Stimulated activated naive CD8-positive, alpha-beta T cell treated with anti-CD3 and anti-CD28 coated beads, Interleukin-15, Interleukin-2, amounts not matched to agents 100 ng/mL and 50 ng/mL, for 24 hours (primary cell): ENCODE data around the gene TSHZ3.

Experiments
- H3K27ac Mint-ChIP-seq: one replicate; pipeline ENCODE4 v1.8.0; 2021; ENCODE audit warnings: mild to moderate bottlenecking, mixed read lengths
- H3K27me3 Mint-ChIP-seq: one replicate; pipeline ENCODE4 v1.8.0; 2021; ENCODE audit warnings: mixed read lengths
- H3K36me3 Mint-ChIP-seq: one replicate; pipeline ENCODE4 v1.8.0; 2021; ENCODE audit warnings: low read depth, mixed read lengths
- H3K4me1 Mint-ChIP-seq: one replicate; pipeline ENCODE4 v1.8.0; 2021; ENCODE audit warnings: low read depth, mixed read lengths
- H3K4me3 Mint-ChIP-seq: one replicate; pipeline ENCODE4 v1.8.0; 2021; ENCODE audit warnings: mild to moderate bottlenecking, mixed read lengths
- H3K9me3 Mint-ChIP-seq: one replicate; pipeline ENCODE4 v1.8.0; 2021; ENCODE audit warnings: mixed read lengths

TSHZ3 gene

DNA sequence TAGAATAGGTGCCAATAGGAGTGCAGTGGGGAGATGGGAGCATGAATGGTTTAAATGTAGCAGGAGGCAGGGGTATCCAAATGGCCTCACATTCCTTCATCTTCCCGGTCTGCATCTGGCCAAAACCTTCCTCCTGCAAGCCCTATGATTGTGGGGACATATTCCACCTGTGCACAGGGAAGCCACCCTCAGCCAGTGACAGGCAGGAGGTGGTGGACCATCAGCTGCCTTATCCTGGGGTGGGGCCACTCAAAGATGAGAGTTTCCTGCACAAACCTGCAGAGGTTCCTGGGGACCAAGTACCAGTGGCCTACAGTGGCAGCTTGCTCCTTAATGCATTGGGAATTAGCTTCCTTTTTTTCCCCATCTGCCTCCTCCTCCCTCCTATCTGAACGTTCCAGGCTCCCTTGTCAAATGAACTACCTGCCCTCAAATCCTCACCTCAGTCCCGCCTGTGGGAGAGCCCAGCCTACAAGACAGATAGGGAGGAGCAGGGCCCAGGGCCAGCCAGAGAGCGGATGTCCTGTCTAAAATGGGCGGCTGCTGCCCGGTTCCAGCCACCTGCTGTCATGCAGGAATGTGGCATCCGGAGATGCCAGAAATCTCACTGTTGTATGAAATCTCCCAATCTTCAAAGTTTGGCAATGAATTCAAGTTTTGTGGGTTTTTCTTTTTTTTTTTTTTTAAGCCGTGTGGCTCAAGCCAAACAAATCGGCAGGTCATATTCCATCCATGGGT lies 85.0 kb downstream of the TSHZ3 start:
- Mint-ChIP-seq H3K4me1 (no peaks in the 10 kb centered on the region), H3K27me3 (peaks cover 14% of the 10 kb centered on the region), H3K36me3 (no peaks in the 10 kb centered on the region), H3K27ac (no peak overlapping the region), H3K9me3 (no peaks in the 10 kb centered on the region), H3K4me3 (no peak overlapping the region)

DNA sequence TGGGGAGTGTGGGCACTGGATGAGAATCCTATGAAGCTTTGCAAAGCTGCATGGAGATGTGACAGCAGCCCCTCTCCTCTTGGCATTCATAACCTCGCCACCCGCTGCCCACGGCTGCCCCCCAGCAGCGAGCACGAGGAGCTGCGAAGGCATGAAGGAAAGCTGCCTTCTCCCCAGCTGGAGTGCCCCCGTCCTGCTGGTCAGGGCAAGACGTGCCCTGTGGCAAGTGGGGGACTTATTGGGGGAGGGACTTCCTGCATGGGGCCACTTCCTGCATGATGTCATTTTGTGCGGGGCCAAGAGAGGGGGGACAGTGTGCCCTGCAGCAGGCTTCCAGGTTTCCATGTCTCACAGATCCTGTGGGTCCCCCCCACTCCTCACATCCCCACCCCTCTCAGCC lies 85.9 kb downstream of the TSHZ3 start:
- Mint-ChIP-seq H3K9me3 (no peaks in the 10 kb centered on the region), H3K4me3 (no peak overlapping the region), H3K27ac (no peak overlapping the region)

GRCh38 chr19:31262725-31263191 lies 86.5 kb downstream of the TSHZ3 start:
- Mint-ChIP-seq H3K27me3 (peaks cover 14% of the 10 kb centered on the region), H3K36me3 (no peaks in the 10 kb centered on the region), H3K27ac (no peak overlapping the region), H3K4me1 (no peaks in the 10 kb centered on the region), H3K9me3 (no peaks in the 10 kb centered on the region), H3K4me3 (no peak overlapping the region)

More for the DNA sequence above, 85.9 kb downstream of the TSHZ3 start:
- Mint-ChIP-seq H3K27me3 (peaks cover 14% of the 10 kb centered on the region), H3K4me1 (no peaks in the 10 kb centered on the region), H3K36me3 (no peaks in the 10 kb centered on the region)

DNA sequence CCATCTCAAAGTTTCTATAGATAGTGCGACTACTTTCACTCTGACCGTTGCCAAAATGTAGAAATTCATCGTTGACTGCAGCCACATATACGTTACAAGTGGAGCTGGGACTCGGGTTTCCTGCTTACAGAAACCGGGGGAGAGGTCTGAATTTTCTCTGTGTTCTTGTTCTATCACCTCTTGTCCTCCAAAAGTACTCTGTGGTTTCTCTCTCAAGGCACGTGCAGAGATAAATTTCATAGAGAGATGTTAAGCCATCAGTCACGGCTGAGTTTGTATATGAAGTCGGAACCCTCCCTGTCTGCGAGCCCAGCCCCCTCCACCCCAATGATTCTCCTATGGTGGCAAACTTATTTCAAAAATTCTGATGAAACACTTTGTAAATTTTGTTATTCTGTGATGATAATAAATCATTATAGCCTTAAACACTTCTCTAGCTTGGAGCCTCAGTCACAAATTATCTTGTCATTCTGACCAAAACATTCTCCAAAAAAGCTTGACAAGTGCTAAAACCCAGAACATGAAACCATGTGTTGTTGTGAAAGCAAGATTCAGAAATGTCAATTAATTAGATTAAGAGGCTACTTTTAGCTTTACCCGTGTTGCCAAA lies 87.5 kb downstream of the TSHZ3 start:
- no peak overlapping the region for H3K27ac Mint-ChIP-seq
- H3K4me3 Mint-ChIP-seq, result no peak overlapping the region
- H3K4me1 Mint-ChIP-seq, result no peaks in the 10 kb centered on the region
- no peaks in the 10 kb centered on the region for H3K36me3 Mint-ChIP-seq
- peaks cover 14% of the 10 kb centered on the region for H3K27me3 Mint-ChIP-seq
- no peaks in the 10 kb centered on the region for H3K9me3 Mint-ChIP-seq

DNA sequence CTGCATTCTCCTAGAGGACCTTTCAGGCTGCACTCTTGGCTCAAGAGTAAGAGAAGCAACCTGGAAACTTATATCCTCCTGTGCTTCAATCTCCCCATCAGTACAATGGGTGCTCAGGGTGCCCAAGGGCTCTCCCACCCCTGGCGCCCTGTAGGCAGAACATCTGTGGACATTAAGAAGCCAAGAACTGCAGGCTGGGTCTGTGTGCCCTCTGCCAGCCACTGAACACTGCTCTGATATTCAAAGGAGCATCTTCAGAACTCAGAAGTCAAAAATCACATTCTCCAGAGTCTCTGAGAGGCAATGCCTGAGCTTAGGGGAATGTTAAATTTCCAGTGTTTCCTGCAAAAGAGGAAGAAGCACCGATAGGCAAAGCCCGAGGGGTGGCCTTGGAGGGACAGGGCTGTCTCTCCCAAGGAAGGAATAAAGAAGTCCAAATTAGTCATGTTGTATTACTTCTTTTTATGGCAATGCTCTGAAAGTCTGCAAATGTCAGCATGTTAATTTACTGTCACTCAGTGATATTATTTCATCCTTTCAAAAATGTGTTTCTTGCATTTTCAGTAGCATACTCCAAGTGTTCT lies 88.1 kb downstream of the TSHZ3 start:
- Mint-ChIP-seq H3K9me3 (no peaks in the 10 kb centered on the region), H3K4me3 (no peak overlapping the region), H3K36me3 (no peaks in the 10 kb centered on the region), H3K27ac (no peak overlapping the region), H3K27me3 (peaks cover 14% of the 10 kb centered on the region), H3K4me1 (no peaks in the 10 kb centered on the region)

DNA sequence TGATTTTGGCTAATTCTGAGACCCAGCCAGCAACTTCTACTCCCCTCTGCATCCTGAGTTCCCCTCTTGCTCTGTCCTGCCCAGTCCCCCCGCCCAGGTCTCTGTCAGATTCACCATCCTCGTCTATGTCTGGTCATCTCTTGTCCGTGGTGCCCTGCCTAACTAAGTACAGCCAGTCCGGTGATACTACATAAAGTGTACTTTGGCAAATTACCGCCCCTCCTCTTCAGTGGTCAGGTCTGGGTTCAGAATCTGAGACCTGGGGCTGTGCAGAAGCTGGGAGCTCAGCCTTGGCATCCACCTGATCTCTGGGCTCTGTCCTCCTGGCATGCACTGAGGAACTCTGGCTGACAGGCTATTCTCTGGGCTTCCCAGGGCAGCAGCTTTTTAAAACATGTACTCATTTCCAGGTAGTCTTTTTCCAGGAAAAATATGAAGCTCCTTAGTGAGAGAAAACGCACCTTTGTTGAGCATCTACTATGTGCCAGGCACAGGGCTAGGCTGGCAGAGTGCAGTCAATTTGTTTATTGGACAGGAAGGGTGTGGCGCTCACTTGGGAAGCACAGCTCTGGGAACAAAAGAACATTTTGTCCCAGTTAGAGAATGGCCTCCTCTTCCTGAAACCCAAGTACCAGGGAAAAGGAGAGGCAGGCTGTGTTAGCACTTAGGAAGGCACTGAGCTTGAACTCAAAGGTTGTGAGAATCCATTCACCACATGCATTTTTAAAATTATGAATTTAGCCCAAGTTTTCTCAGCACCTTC lies 88.9 kb downstream of the TSHZ3 start:
- no peaks in the 10 kb centered on the region for H3K36me3 Mint-ChIP-seq
- no peaks in the 10 kb centered on the region for H3K4me1 Mint-ChIP-seq
- no peaks in the 10 kb centered on the region for H3K9me3 Mint-ChIP-seq
- peaks cover 14% of the 10 kb centered on the region for H3K27me3 Mint-ChIP-seq
- H3K27ac Mint-ChIP-seq, result no peak overlapping the region
- no peak overlapping the region for H3K4me3 Mint-ChIP-seq

DNA sequence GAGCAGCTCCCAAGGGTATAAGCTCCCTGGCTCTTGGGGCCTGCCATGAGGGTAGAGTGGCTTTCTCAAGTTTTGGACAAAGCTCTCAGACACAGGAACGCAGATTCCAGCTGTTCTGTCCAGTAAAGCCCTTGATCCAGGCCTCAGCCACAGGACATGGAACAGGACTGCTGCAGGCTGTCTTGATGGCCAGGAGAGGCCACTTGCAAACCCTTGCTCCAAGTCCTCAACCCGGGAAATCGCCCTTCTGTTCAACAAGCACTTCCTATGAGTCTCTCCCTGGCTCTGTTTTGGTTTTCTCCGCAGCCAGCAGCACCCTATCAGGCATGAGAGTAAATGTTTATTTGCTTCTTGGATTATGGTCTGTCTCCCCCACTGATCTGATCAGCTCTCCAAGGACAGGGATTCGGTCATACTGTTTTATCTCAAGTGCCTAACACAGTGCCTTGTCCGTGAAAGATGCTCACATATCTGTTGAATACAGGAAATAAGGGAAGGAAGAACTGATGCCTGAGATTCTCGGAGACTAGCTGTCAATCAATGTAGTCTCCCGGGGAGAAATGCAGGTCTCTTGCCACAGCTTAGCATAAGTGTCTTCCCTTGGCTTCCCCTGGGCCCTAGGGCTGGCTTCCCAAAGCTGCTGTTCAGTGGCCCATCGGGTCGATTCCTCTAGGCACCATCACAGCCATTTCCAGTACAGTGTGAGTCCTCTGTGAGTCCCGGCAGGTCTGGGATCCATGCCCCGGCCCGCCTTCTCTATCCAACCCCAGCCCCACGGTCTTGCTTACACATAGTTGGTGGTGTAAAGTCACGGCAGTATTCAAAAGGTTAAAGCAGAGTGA lies 90.8 kb downstream of the TSHZ3 start:
- Mint-ChIP-seq H3K27me3 (peaks cover 14% of the 10 kb centered on the region), H3K4me3 (no peak overlapping the region), H3K27ac (no peak overlapping the region), H3K9me3 (no peaks in the 10 kb centered on the region), H3K36me3 (no peaks in the 10 kb centered on the region), H3K4me1 (no peaks in the 10 kb centered on the region)

- peaks cover 10% of the 10 kb centered on the region for H3K27me3 Mint-ChIP-seq
- H3K4me3 Mint-ChIP-seq, result no peak overlapping the region
- H3K27ac Mint-ChIP-seq, result no peak overlapping the region
- H3K36me3 Mint-ChIP-seq, result no peaks in the 10 kb centered on the region
- no peaks in the 10 kb centered on the region for H3K4me1 Mint-ChIP-seq
- H3K9me3 Mint-ChIP-seq, result no peaks in the 10 kb centered on the region
Observed at GRCh38 chr19:31257426-31258130, 91.7 kb downstream of the TSHZ3 start.

- H3K9me3 Mint-ChIP-seq, result no peaks in the 10 kb centered on the region
- no peaks in the 10 kb centered on the region for H3K4me1 Mint-ChIP-seq
- no peaks in the 10 kb centered on the region for H3K36me3 Mint-ChIP-seq
- no peak overlapping the region for H3K4me3 Mint-ChIP-seq
- no peak overlapping the region for H3K27ac Mint-ChIP-seq
- H3K27me3 Mint-ChIP-seq, result peaks cover 5% of the 10 kb centered on the region
Observed at GRCh38 chr19:31257025-31257424, 92.2 kb downstream of the TSHZ3 start.

DNA sequence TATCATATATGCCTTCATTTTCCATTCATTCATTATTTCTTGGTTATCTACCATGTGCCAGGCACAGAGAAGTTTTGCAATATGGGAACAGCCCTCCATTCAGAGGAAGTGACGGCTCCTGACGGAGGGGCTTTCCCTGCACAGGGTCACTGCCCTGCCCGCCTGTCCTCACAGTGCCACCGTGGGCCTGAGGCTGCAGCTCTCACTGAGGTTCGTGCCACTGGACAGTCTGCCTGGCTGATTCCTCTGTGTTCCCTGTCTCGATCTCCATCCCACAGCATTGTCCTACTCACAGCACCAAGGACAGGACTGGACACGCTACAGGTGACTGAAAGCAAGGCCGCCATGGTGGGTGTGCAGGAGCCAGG lies 92.7 kb downstream of the TSHZ3 start:
- no peak overlapping the region for H3K27ac Mint-ChIP-seq
- H3K4me3 Mint-ChIP-seq, result no peak overlapping the region
- H3K36me3 Mint-ChIP-seq, result no peaks in the 10 kb centered on the region
- peaks cover under 1% of the 10 kb centered on the region for H3K27me3 Mint-ChIP-seq
- H3K9me3 Mint-ChIP-seq, result no peaks in the 10 kb centered on the region
- no peaks in the 10 kb centered on the region for H3K4me1 Mint-ChIP-seq

- Mint-ChIP-seq H3K4me1 (no peaks in the 10 kb centered on the region), H3K27ac (no peak overlapping the region), H3K4me3 (no peak overlapping the region), H3K36me3 (no peaks in the 10 kb centered on the region), H3K27me3 (no peaks in the 10 kb centered on the region), H3K9me3 (no peaks in the 10 kb centered on the region)
Observed at GRCh38 chr19:31255831-31256592, 93.2 kb downstream of the TSHZ3 start.

- Mint-ChIP-seq H3K4me1 (no peaks in the 10 kb centered on the region), H3K4me3 (no peak overlapping the region), H3K9me3 (no peaks in the 10 kb centered on the region), H3K27ac (no peak overlapping the region), H3K27me3 (no peaks in the 10 kb centered on the region), H3K36me3 (no peaks in the 10 kb centered on the region)
Observed at GRCh38 chr19:31255174-31255799, 93.9 kb downstream of the TSHZ3 start.

- Mint-ChIP-seq H3K9me3 (no peaks in the 10 kb centered on the region), H3K4me1 (no peaks in the 10 kb centered on the region), H3K27ac (no peak overlapping the region), H3K27me3 (peaks cover 5% of the 10 kb centered on the region), H3K4me3 (no peak overlapping the region), H3K36me3 (no peaks in the 10 kb centered on the region)
Observed at GRCh38 chr19:31254611-31255010, 94.6 kb downstream of the TSHZ3 start.
